Nephron (organoid): Measurements from ENCODE around the gene IL17RE.
"Not testable (repeated sequence)": the region's sequence is repeated elsewhere in the genome, so short reads cannot be mapped to it uniquely, and the experiment has no call there.

ENCODE experiments used
- H3K27ac Mint-ChIP-seq, 3 experiments: 2 replicates each; pipeline ENCODE4 v1.8.0; 2020; ENCODE audit warnings: mixed read lengths in 3 of 3, mild to moderate bottlenecking in 2 of 3, moderate library complexity in 1 of 3
- H3K27me3 Mint-ChIP-seq: 2 replicates; pipeline ENCODE4 v1.8.0; 2021; ENCODE audit warnings: low read depth, mild to moderate bottlenecking, moderate library complexity, mixed read lengths
- H3K36me3 Mint-ChIP-seq: 2 replicates; pipeline ENCODE4 v1.8.0; 2020; ENCODE audit warnings: low read depth, mixed read lengths
- H3K4me1 Mint-ChIP-seq: 2 replicates; pipeline ENCODE4 v1.8.0; 2020; ENCODE audit warnings: mixed read lengths
- H3K4me3 Mint-ChIP-seq, 3 experiments: 2 replicates each; pipeline ENCODE4 v1.8.0; 2020; ENCODE audit warnings: mild to moderate bottlenecking in 3 of 3, mixed read lengths in 3 of 3, moderate library complexity in 2 of 3
- H3K9me3 Mint-ChIP-seq: 2 replicates; pipeline ENCODE4 v1.8.0; 2020; ENCODE audit warnings: mixed read lengths
- CTCF ChIP-seq, 3 experiments: fragments of 200-600 bp; sonication (generic); IDR thresholded peaks; one replicate each; pipeline ENCODE4 v1.5.0; 2021; ENCODE audit warnings: antibody characterized with exemption in 3 of 3; ENCODE audit not compliant: unreplicated experiment in 3 of 3

The IL17RE gene

GRCh38 chr3:9861626-9862130 lies 41.0 kb upstream of the IL17RE start:
- Mint-ChIP-seq H3K27me3 (no peaks in the 10 kb centered on the region), H3K27ac (peak overlapping the region; percentile 43 to 63 (median 56)), H3K4me3 (no peak overlapping the region), H3K36me3 (no peaks in the 10 kb centered on the region), H3K4me1 (peaks cover 22% of the 10 kb centered on the region), H3K9me3 (no peaks in the 10 kb centered on the region)
- no peak for TF ChIP-seq CTCF (IDR thresholded peaks at IDR 0.05; ENCODE audit: unreplicated experiment in 3 of 3)

GRCh38 chr3:9862391-9863057 lies 40.1 kb upstream of the IL17RE start:
- H3K36me3 Mint-ChIP-seq, result no peaks in the 10 kb centered on the region
- H3K27me3 Mint-ChIP-seq, result no peaks in the 10 kb centered on the region
- peak overlapping the region in 2 of 3 experiments; percentile 43 to 63 for H3K27ac Mint-ChIP-seq
- peaks cover 26% of the 10 kb centered on the region for H3K4me1 Mint-ChIP-seq
- H3K4me3 Mint-ChIP-seq, result peak overlapping the region in 2 of 3 experiments; percentile 59 to 64
- H3K9me3 Mint-ChIP-seq, result no peaks in the 10 kb centered on the region
- peak; percentile 16 to 38 (median 25) for TF ChIP-seq CTCF (IDR thresholded peaks at IDR 0.05; ENCODE audit: unreplicated experiment in 3 of 3)

- no peak for TF ChIP-seq CTCF (IDR thresholded peaks at IDR 0.05; ENCODE audit: unreplicated experiment in 3 of 3)
- no peaks in the 10 kb centered on the region for H3K36me3 Mint-ChIP-seq
- H3K27me3 Mint-ChIP-seq, result no peaks in the 10 kb centered on the region
- H3K9me3 Mint-ChIP-seq, result no peaks in the 10 kb centered on the region
- peak overlapping the region; percentile 70 to 99 (median 98) for H3K27ac Mint-ChIP-seq
- H3K4me3 Mint-ChIP-seq, result no peak overlapping the region
- H3K4me1 Mint-ChIP-seq, result peaks cover 30% of the 10 kb centered on the region
Measured at GRCh38 chr3:9863058-9863772, 39.4 kb upstream of the IL17RE start.

GRCh38 chr3:9864200-9864927 lies 38.3 kb upstream of the IL17RE start:
- Mint-ChIP-seq H3K4me1 (peaks cover 32% of the 10 kb centered on the region), H3K27ac (peak overlapping the region; percentile 98 to 99 (median 98)), H3K27me3 (no peaks in the 10 kb centered on the region), H3K4me3 (peak overlapping the region; percentile 32 to 53 (median 42)), H3K36me3 (no peaks in the 10 kb centered on the region), H3K9me3 (no peaks in the 10 kb centered on the region)
- TF ChIP-seq CTCF (IDR thresholded peaks at IDR 0.05; ENCODE audit: unreplicated experiment in 3 of 3), result no peak

- H3K9me3 Mint-ChIP-seq, H3K4me3 Mint-ChIP-seq, H3K36me3 Mint-ChIP-seq, H3K27me3 Mint-ChIP-seq: not testable (repeated sequence)
- peaks cover 32% of the 10 kb centered on the region for H3K4me1 Mint-ChIP-seq
- H3K27ac Mint-ChIP-seq, result peak overlapping the region; percentile 98 to 99 (median 98)
Measured at GRCh38 chr3:9865125-9865637, 37.5 kb upstream of the IL17RE start.

- TF ChIP-seq CTCF (IDR thresholded peaks at IDR 0.05; ENCODE audit: unreplicated experiment in 3 of 3), result no peak
- Mint-ChIP-seq H3K27me3 (no peaks in the 10 kb centered on the region), H3K36me3 (no peaks in the 10 kb centered on the region), H3K9me3 (no peaks in the 10 kb centered on the region), H3K4me1 (peaks cover 32% of the 10 kb centered on the region), H3K4me3 (peak overlapping the region in 1 of 3 experiments; percentile 49), H3K27ac (peak overlapping the region in 2 of 3 experiments; percentile 81 to 97)
Measured at GRCh38 chr3:9866639-9867038, 36.0 kb upstream of the IL17RE start.
